Neuronal stem cell (in vitro differentiated cells): ENCODE data around the gene RBM19.

Experiments used
- DNase-seq: peaks from one replicate; pipeline ENCODE4 v3.0.0-alpha.2; 2013; ENCODE audit warnings: low spot score
- H2AFZ ChIP-seq: one replicate; pipeline ENCODE4 v1.6.1; 2013; ENCODE audit warnings: mild to moderate bottlenecking, low read length, inconsistent platforms
- H2AK5ac ChIP-seq: 2 replicates; pipeline ENCODE4 v1.6.1; 2013; ENCODE audit warnings: low read depth, mild to moderate bottlenecking, inconsistent platforms, low read length, moderate library complexity, mixed read lengths
- H2BK120ac ChIP-seq: 2 replicates; pipeline ENCODE4 v1.6.1; 2013; ENCODE audit warnings: low read depth, mild to moderate bottlenecking, inconsistent platforms, low read length, moderate library complexity, mixed read lengths
- H2BK12ac ChIP-seq: one replicate; pipeline ENCODE4 v1.6.1; 2013; ENCODE audit warnings: low read length, inconsistent platforms
- H2BK15ac ChIP-seq: 2 replicates; pipeline ENCODE4 v1.6.1; 2013; ENCODE audit warnings: mild to moderate bottlenecking, low read length, inconsistent platforms, mixed read lengths
- H2BK5ac ChIP-seq: one replicate; pipeline ENCODE4 v1.6.1; 2013; ENCODE audit warnings: inconsistent platforms, mild to moderate bottlenecking, low read length, moderate library complexity
- H3K14ac ChIP-seq: one replicate; pipeline ENCODE4 v1.6.1; 2013; ENCODE audit warnings: low read length, inconsistent platforms
- H3K18ac ChIP-seq: 2 replicates; pipeline ENCODE4 v1.6.1; 2013; ENCODE audit warnings: low read length, inconsistent platforms
- H3K23ac ChIP-seq: 2 replicates; pipeline ENCODE4 v1.6.1; 2013; ENCODE audit warnings: low read depth, mild to moderate bottlenecking, mixed read lengths, low read length, inconsistent platforms; ENCODE audit not compliant: poor library complexity
- H3K27ac ChIP-seq: replicated peaks from 3 replicates; pipeline ENCODE4 v1.5.1; 2013; ENCODE audit warnings: low read length, inconsistent platforms
- H3K27me3 ChIP-seq, 3 experiments: 2 replicates each; pipeline ENCODE4 v1.6.1; 2013; ENCODE audit warnings: low read length in 3 of 3, mild to moderate bottlenecking in 2 of 3, inconsistent platforms in 1 of 3, low read depth in 1 of 3, mixed read lengths in 1 of 3, moderate library complexity in 1 of 3; ENCODE audit not compliant: control insufficient read depth in 3 of 3, insufficient read depth in 3 of 3
- H3K36me3 ChIP-seq, 2 donors: replicated peaks in 1 of 2; 2 replicates each; pipeline ENCODE4 v1.6.1; 2013; ENCODE audit warnings: low read length in 2 of 2; ENCODE audit not compliant: control insufficient read depth in 2 of 2, insufficient read depth in 2 of 2
- H3K4ac ChIP-seq: 2 replicates; pipeline ENCODE4 v1.6.1; 2013; ENCODE audit warnings: inconsistent platforms, mild to moderate bottlenecking, low read length, moderate library complexity
- H3K4me1 ChIP-seq, 2 donors: 1 replicate in 1 of 2; 2 replicates in 1 of 2; pipeline ENCODE4 v1.6.1; 2013; ENCODE audit warnings: low read length in 2 of 2, low read depth in 1 of 2; ENCODE audit not compliant: control insufficient read depth in 2 of 2, insufficient read depth in 1 of 2
- H3K4me2 ChIP-seq: one replicate; pipeline ENCODE4 v1.6.1; 2013; ENCODE audit warnings: mild to moderate bottlenecking, low read length, inconsistent platforms; ENCODE audit not compliant: insufficient read depth, poor library complexity, severe bottlenecking
- H3K4me3 ChIP-seq, 2 donors: 2 replicates each; pipeline ENCODE4 v1.5.1; 2013; ENCODE audit warnings: low read length in 2 of 2, mild to moderate bottlenecking in 2 of 2, inconsistent platforms in 1 of 2, moderate library complexity in 1 of 2
- H3K79me1 ChIP-seq: one replicate; pipeline ENCODE4 v1.6.1; 2013; ENCODE audit warnings: low read depth, mild to moderate bottlenecking, inconsistent platforms, low read length, moderate library complexity
- H3K9ac ChIP-seq: one replicate; pipeline ENCODE4 v1.6.1; 2013; ENCODE audit warnings: mild to moderate bottlenecking, low read depth, low read length, inconsistent platforms; ENCODE audit not compliant: poor library complexity
- H3K9me3 ChIP-seq, 2 donors: replicated peaks in 1 of 2; 2 replicates each; pipeline versions ENCODE3 to v1.6.1; 2013; ENCODE audit warnings: low read length in 2 of 2, mild to moderate bottlenecking in 2 of 2, inconsistent platforms in 1 of 2, low read depth in 1 of 2, mixed read lengths in 1 of 2, moderate library complexity in 1 of 2; ENCODE audit not compliant: control insufficient read depth in 2 of 2, insufficient read depth in 1 of 2
- H4K8ac ChIP-seq: one replicate; pipeline ENCODE4 v1.6.1; 2013; ENCODE audit warnings: low read depth, mild to moderate bottlenecking, inconsistent platforms, low read length, moderate library complexity
- H4K91ac ChIP-seq: one replicate; pipeline ENCODE4 v1.6.1; 2013; ENCODE audit warnings: low read length, low read depth, mild to moderate bottlenecking, inconsistent platforms; ENCODE audit not compliant: poor library complexity
- WGBS, 2 donors: extraction: QIAGEN DNeasy Blood & Tissue Kit; methylation state at CpG; one replicate each; pipeline ENCODE4 v1.1.7; 2013; ENCODE audit warnings: missing lambda C conversion rate in 2 of 2, mixed read lengths in 1 of 2; ENCODE audit not compliant: insufficient read length in 2 of 2, insufficient replicate concordance in 1 of 2; ENCODE audit errors: extremely low coverage in 2 of 2; 5-methylcytosine and 5-hydroxymethylcytosine counted together

The RBM19 gene

DNA sequence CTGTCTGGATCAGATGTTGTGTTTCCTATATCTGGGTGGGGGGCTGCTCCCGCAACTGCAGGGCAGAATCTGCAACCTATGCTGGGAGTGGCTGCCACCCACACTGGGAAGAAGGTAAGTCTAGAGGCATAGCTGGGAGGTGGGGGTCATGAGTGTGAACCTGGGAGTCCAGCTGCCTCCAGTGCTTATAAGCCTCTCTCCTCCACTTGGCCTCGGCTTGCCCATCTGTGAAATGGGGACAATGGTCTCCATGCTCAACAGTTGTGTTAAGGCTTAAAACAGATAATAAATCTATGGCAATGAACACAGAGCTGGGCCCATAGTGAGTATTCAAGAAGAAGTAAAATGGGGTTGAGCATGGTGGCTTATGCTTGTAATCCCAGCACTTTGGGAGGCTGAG is 90.0 kb downstream of the RBM19 start:
- Histone ChIP-seq H3K9ac (no peak overlapping the region), H3K36me3 (peaks cover 0 to 4% of the 10 kb centered on the region in 2 donors), H3K4me2 (no peak overlapping the region), H2BK15ac (peak overlapping the region; percentile 52), H2AFZ (no peak overlapping the region), H3K27ac (no peak overlapping the region), H3K18ac (no peak overlapping the region), H3K14ac (no peak overlapping the region), H3K23ac (no peak overlapping the region), H4K8ac (no peak overlapping the region), H2BK5ac (no peak overlapping the region), H3K4me1 (peaks cover 0 to 18% of the 10 kb centered on the region in 2 donors), H3K79me1 (no peaks in the 10 kb centered on the region), H3K4ac (no peak overlapping the region), H2AK5ac (no peak overlapping the region), H3K27me3 (no peaks in the 10 kb centered on the region), H3K9me3 (peaks cover 3% of the 10 kb centered on the region in 2 donors), H3K4me3 (no peak overlapping the region), H4K91ac (no peak overlapping the region), H2BK12ac (no peak overlapping the region), H2BK120ac (no peak overlapping the region)
- DNase-seq: no peak
- WGBS, 2 donors: no CpG with 5 or more reads among the region's 2 CpGs

DNA sequence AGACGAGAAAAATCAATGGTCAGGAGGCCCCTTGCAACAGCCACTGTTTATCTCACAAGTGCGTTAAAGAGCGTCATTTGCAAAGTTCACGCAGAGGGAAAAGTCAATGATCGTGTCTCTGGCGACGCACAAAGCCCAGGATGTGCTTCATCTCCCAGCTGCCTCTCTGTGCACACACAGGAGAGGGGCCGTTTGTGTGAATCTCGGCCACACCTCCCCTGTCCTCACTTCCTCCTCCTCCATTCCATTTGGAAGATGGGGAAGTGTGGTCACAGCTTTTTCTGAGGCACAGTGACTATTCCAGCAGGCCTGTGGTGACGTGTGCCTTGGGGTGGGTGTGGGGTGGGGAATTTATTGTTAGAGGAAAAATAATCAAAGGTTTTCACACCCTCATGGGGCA is 90.4 kb downstream of the RBM19 start:
- Histone ChIP-seq H3K14ac (no peak overlapping the region), H3K18ac (peak overlapping the region; percentile 67), H3K79me1 (no peaks in the 10 kb centered on the region), H3K4ac (no peak overlapping the region), H3K36me3 (peaks cover 0 to 4% of the 10 kb centered on the region in 2 donors), H2BK120ac (no peak overlapping the region), H2BK5ac (no peak overlapping the region), H3K9ac (peak overlapping the region; percentile 70), H3K27ac (no peak overlapping the region), H3K9me3 (peaks cover 3% of the 10 kb centered on the region in 2 donors), H4K91ac (no peak overlapping the region), H4K8ac (no peak overlapping the region), H2AK5ac (no peak overlapping the region), H3K4me2 (no peak overlapping the region), H2BK15ac (no peak overlapping the region), H2AFZ (peak overlapping the region; percentile 52), H3K23ac (no peak overlapping the region), H3K4me3 (no peak overlapping the region), H2BK12ac (no peak overlapping the region), H3K27me3 (no peaks in the 10 kb centered on the region), H3K4me1 (peaks cover 0 to 18% of the 10 kb centered on the region in 2 donors)
- no CpG with 5 or more reads among the region's 10 CpGs for WGBS, 2 donors
- DNase-seq: no peak

DNA sequence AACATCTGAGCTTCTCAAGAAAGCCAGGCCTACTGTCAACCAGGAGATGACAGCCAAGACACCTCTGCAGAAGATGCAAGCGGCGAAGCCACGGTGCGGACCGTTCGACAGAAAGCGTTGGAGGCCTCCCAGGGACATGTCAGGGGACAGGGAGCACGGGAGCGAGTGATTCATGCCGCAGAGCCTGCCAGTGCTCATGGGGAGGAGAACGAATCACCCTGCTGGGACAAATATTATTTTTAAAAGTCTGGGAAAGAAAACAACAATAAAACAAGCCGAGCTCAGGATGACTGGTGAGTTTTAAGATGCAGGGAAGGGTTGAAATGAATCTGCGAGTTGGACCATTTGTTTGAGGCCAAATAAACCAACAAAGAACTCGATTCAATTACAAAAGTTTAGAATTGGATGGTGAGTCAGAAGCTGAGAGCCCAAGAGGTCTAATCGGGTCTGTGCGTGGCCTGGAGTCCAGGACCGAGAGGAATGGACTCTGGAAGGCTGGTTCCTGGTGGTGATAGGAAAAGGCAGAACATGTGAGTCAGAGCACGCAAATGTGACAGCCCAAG is 91.0 kb downstream of the RBM19 start:
- peaks cover 3% of the 10 kb centered on the region in 2 donors for H3K9me3 ChIP-seq
- no peak for DNase-seq
- no peak overlapping the region for H3K14ac ChIP-seq
- no peak overlapping the region for H2BK5ac ChIP-seq
- no peak overlapping the region for H2AFZ ChIP-seq
- H3K36me3 ChIP-seq: peaks cover 0 to 4% of the 10 kb centered on the region in 2 donors
- H3K27ac ChIP-seq: no peak overlapping the region
- no peak overlapping the region for H3K4me2 ChIP-seq
- no peak overlapping the region for H4K8ac ChIP-seq
- no peak overlapping the region for H3K23ac ChIP-seq
- H2BK12ac ChIP-seq: no peak overlapping the region
- no peak overlapping the region for H2BK120ac ChIP-seq
- no peak overlapping the region for H3K4me3 ChIP-seq
- no peak overlapping the region for H2BK15ac ChIP-seq
- H3K79me1 ChIP-seq: no peaks in the 10 kb centered on the region
- WGBS, 2 donors: no CpG with 5 or more reads among the region's 18 CpGs
- no peak overlapping the region for H4K91ac ChIP-seq
- H3K4ac ChIP-seq: no peak overlapping the region
- H3K27me3 ChIP-seq: no peaks in the 10 kb centered on the region
- no peak overlapping the region for H3K18ac ChIP-seq
- H3K9ac ChIP-seq: no peak overlapping the region
- peaks cover 0 to 21% of the 10 kb centered on the region in 2 donors for H3K4me1 ChIP-seq
- no peak overlapping the region for H2AK5ac ChIP-seq

DNA sequence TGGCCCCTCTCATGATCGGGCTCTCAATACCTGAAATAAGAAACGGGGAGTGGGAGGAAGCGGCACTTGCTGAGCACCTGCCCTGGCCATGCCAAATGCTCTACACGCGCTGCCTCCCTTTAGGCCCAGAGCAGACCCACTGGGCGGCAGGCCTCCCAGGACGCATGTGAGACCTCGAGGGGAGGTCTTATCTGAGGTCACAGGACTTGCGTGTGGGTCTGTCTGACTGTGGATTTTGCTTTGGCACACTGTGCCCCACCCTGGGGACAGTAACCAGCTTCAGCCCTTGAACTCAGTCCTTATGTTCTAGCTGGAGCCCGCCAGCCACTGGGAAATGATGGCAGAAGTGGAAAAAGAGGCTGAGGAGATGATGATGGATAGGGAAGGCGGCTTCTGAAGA is 91.8 kb downstream of the RBM19 start:
- H3K4me1 ChIP-seq: peaks cover 2 to 24% of the 10 kb centered on the region in 2 donors
- H3K36me3 ChIP-seq: peaks cover 0 to 4% of the 10 kb centered on the region in 2 donors
- WGBS, 2 donors: no CpG with 5 or more reads among the region's 11 CpGs
- H2BK12ac ChIP-seq: peak overlapping the region; percentile 91
- peak overlapping the region; percentile 78 for H3K18ac ChIP-seq
- H3K9me3 ChIP-seq: peaks cover 3% of the 10 kb centered on the region in 2 donors
- no peak overlapping the region for H2BK15ac ChIP-seq
- DNase-seq: no peak
- H2BK5ac ChIP-seq: no peak overlapping the region
- no peak overlapping the region for H3K23ac ChIP-seq
- H2AFZ ChIP-seq: no peak overlapping the region
- no peak overlapping the region for H2BK120ac ChIP-seq
- no peak overlapping the region for H3K14ac ChIP-seq
- H3K4me2 ChIP-seq: no peak overlapping the region
- no peak overlapping the region for H3K4ac ChIP-seq
- no peak overlapping the region for H3K9ac ChIP-seq
- no peak overlapping the region for H4K91ac ChIP-seq
- no peak overlapping the region for H4K8ac ChIP-seq
- H3K27me3 ChIP-seq: no peaks in the 10 kb centered on the region
- H3K79me1 ChIP-seq: no peaks in the 10 kb centered on the region
- peak overlapping the region; percentile 85 for H2AK5ac ChIP-seq
- no peak overlapping the region for H3K27ac ChIP-seq
- peak overlapping the region in 1 of 2 donors; percentile 40 for H3K4me3 ChIP-seq
